ENCODE measurements around the gene ZFAND3. TPM values are rescaled to one million over a fixed set of nuclear protein-coding genes. Genes with fewer than 3 reads are reported as not detected.

ZFAND3 gene
- total and polyA plus RNA-seq, 10 donors, result 9.3 to 63.7 (median 49.9) TPM

- H3K9me3 ChIP-seq, result no peaks in the 10 kb centered on the region
- intact Hi-C loops (cut with DNase I; ENCODE audit: low total_unique reads), result no loop called here
- no peak overlapping the region for H3K27ac ChIP-seq
- H3K27me3 ChIP-seq (replicated peaks in 1 of 7), result no peaks in the 10 kb centered on the region
- TF ChIP-seq CTCF (IDR thresholded peaks at IDR 0.05 in 8 of 11, conservative IDR thresholded peaks at IDR 0.05 in 3 of 11) (no peak), POLR2AphosphoS5 (IDR thresholded peaks at IDR 0.05) (no peak), POLR2A (IDR thresholded peaks at IDR 0.05) (no peak)
- H3K4me1 ChIP-seq, result peaks cover 0 to 77% (median 8%) of the 10 kb centered on the region in 6 donors
- no peak overlapping the region for H3K4me3 ChIP-seq
- WGBS, 5 donors, result 95 to 99% (median 96%) methylated on average over 3 of the region's 3 CpGs
- H3K36me3 ChIP-seq, result peaks cover 0 to 17% (median 0%) of the 10 kb centered on the region in 6 donors
- DNase-seq, result no peak
Observed at GRCh38 chr6:37915463-37915862, 95.9 kb downstream of the ZFAND3 start.

- Histone ChIP-seq H3K4me3 (no peak overlapping the region), H3K4me1 (peaks cover 0 to 77% (median 14%) of the 10 kb centered on the region in 6 donors), H3K27me3 (replicated peaks in 1 of 7) (no peaks in the 10 kb centered on the region), H3K36me3 (peaks cover 0 to 17% (median 0%) of the 10 kb centered on the region in 6 donors), H3K9me3 (no peaks in the 10 kb centered on the region), H3K27ac (no peak overlapping the region)
- WGBS, 5 donors, result 62 to 89% (median 79%) methylated on average over 8 of the region's 8 CpGs
- no peak for DNase-seq
- no peak for TF ChIP-seq POLR2AphosphoS5 (IDR thresholded peaks at IDR 0.05)
- TF ChIP-seq CTCF (IDR thresholded peaks at IDR 0.05 in 8 of 11, conservative IDR thresholded peaks at IDR 0.05 in 3 of 11), result no peak
- TF ChIP-seq POLR2A (IDR thresholded peaks at IDR 0.05), result no peak
- intact Hi-C loops (cut with DNase I; ENCODE audit: low total_unique reads), result no loop called here
Observed at GRCh38 chr6:37916149-37916548, 96.6 kb downstream of the ZFAND3 start.

- 91 to 98% (median 97%) methylated on average over 2 of the region's 2 CpGs for WGBS, 5 donors
- H3K36me3 ChIP-seq, result peaks cover 0 to 17% (median 0%) of the 10 kb centered on the region in 6 donors
- intact Hi-C loops (cut with DNase I; ENCODE audit: low total_unique reads), result no loop called here
- TF ChIP-seq POLR2A (IDR thresholded peaks at IDR 0.05) (no peak), POLR2AphosphoS5 (IDR thresholded peaks at IDR 0.05) (no peak), CTCF (IDR thresholded peaks at IDR 0.05 in 8 of 11, conservative IDR thresholded peaks at IDR 0.05 in 3 of 11) (no peak)
- DNase-seq, result no peak
- H3K9me3 ChIP-seq, result no peaks in the 10 kb centered on the region
- no peak overlapping the region for H3K4me3 ChIP-seq
- no peak overlapping the region for H3K27ac ChIP-seq
- H3K4me1 ChIP-seq, result peaks cover 0 to 77% (median 15%) of the 10 kb centered on the region in 6 donors
- H3K27me3 ChIP-seq (replicated peaks in 1 of 7), result no peaks in the 10 kb centered on the region
Observed at GRCh38 chr6:37916675-37917074, 97.1 kb downstream of the ZFAND3 start.

- no peaks in the 10 kb centered on the region for H3K27me3 ChIP-seq (replicated peaks in 1 of 7)
- no peak overlapping the region for H3K4me3 ChIP-seq
- intact Hi-C loops (cut with DNase I; ENCODE audit: low total_unique reads), result no loop called here
- no peak for DNase-seq
- no peak for TF ChIP-seq CTCF (IDR thresholded peaks at IDR 0.05 in 8 of 11, conservative IDR thresholded peaks at IDR 0.05 in 3 of 11)
- no peak for TF ChIP-seq POLR2AphosphoS5 (IDR thresholded peaks at IDR 0.05)
- TF ChIP-seq POLR2A (IDR thresholded peaks at IDR 0.05), result no peak
- H3K36me3 ChIP-seq, result peaks cover 0 to 17% (median 0%) of the 10 kb centered on the region in 6 donors
- H3K9me3 ChIP-seq, result no peaks in the 10 kb centered on the region
- no peak overlapping the region for H3K27ac ChIP-seq
- 64 to 83% (median 78%) methylated on average over 2 of the region's 2 CpGs for WGBS, 5 donors
- H3K4me1 ChIP-seq, result peaks cover 0 to 80% (median 18%) of the 10 kb centered on the region in 6 donors
Observed at GRCh38 chr6:37917566-37917965, 98.0 kb downstream of the ZFAND3 start.

Measured in spleen (tissue), 11 donors.